ENCODE measurements around the gene CAPS.

GRCh38 chr19:5948752-5949564, 34.9 kb downstream of the CAPS start:
- no peak for TF ChIP-seq CTCF (conservative IDR thresholded peaks at IDR 0.05; ENCODE audit: low read depth, low read length)
- TF ChIP-seq EZH2 (IDR thresholded peaks at IDR 0.05; ENCODE audit: borderline replicate concordance, low read depth, low read length, poor library complexity, severe bottlenecking): no peak
